NT2/D1 (cell line): ENCODE measurements around the gene MYB.

ENCODE experiments used
- SUZ12 ChIP-seq: IDR thresholded peaks from 2 replicates; pipeline ENCODE4 v1.6.1; 2011; ENCODE audit not compliant: insufficient read length, insufficient read depth; ENCODE audit errors: extremely low read depth
- YY1 ChIP-seq: IDR thresholded peaks from 2 replicates; pipeline ENCODE4 v1.6.1; 2011; ENCODE audit not compliant: insufficient read length, insufficient read depth
- ZNF274 ChIP-seq: IDR thresholded peaks from 2 replicates; pipeline ENCODE4 v1.6.1; 2011; ENCODE audit warnings: mild to moderate bottlenecking, low read depth, low read length

- TF ChIP-seq YY1 (no peak), ZNF274 (no peak), SUZ12 (no peak)
Measured at GRCh38 chr6:135202836-135203235, 21.7 kb downstream of the MYB start.
